DOHH2 (cell line): ENCODE results near the gene SLC27A4.

ENCODE experiments used
- H3F3A ChIP-seq: fragments of 200-600 bp; sonication (generic), shearing (Covaris generic); 2 replicates; pipeline ENCODE4 v1.6.0; 2016; ENCODE audit warnings: antibody characterized with exemption, mild to moderate bottlenecking; ENCODE audit not compliant: control insufficient read depth, insufficient read depth
- H3K27ac ChIP-seq: fragments of 200-600 bp; sonication (generic); 2 replicates; pipeline ENCODE4 v1.5.1; 2014; ENCODE audit warnings: low read depth, mild to moderate bottlenecking, low read length, moderate library complexity
- H3K27me3 ChIP-seq: fragments of 200-600 bp; sonication (generic); 2 replicates; pipeline ENCODE4 v1.6.1; 2014; ENCODE audit warnings: mild to moderate bottlenecking, low read length, mixed read lengths; ENCODE audit not compliant: control insufficient read depth
- H3K36me3 ChIP-seq: fragments of 200-600 bp; sonication (generic); 2 replicates; pipeline ENCODE4 v1.6.1; 2014; ENCODE audit warnings: mild to moderate bottlenecking, low read length, moderate library complexity, mixed read lengths; ENCODE audit not compliant: control insufficient read depth
- H3K4me1 ChIP-seq: fragments of 200-600 bp; sonication (generic); 2 replicates; pipeline ENCODE4 v1.6.1; 2014; ENCODE audit warnings: mild to moderate bottlenecking, low read length, mixed read lengths; ENCODE audit not compliant: control insufficient read depth
- H3K4me2 ChIP-seq: fragments of 200-600 bp; sonication (generic); 2 replicates; pipeline ENCODE4 v1.6.0; 2014; ENCODE audit warnings: mild to moderate bottlenecking, low read length, moderate library complexity
- H3K4me3 ChIP-seq: fragments of 200-600 bp; sonication (generic); 2 replicates; pipeline ENCODE4 v1.5.1; 2014; ENCODE audit warnings: mild to moderate bottlenecking, low read length, mixed read lengths
- H3K79me2 ChIP-seq: fragments of 200-600 bp; sonication (generic); 2 replicates; pipeline ENCODE4 v1.6.1; 2014; ENCODE audit warnings: mild to moderate bottlenecking, low read length, mixed read lengths; ENCODE audit not compliant: control insufficient read depth
- H3K9me2 ChIP-seq: fragments of 200-600 bp; sonication (generic); replicated peaks from 2 replicates; pipeline ENCODE4 v1.6.1; 2014; ENCODE audit warnings: mild to moderate bottlenecking, low read length, mixed read lengths; ENCODE audit not compliant: control insufficient read depth
- H3K9me3 ChIP-seq: fragments of 200-600 bp; sonication (generic); 2 replicates; pipeline ENCODE4 v1.6.1; 2014; ENCODE audit warnings: antibody characterized with exemption, low read length, mixed read lengths; ENCODE audit not compliant: control insufficient read depth, insufficient read depth
- H4K20me1 ChIP-seq: fragments of 200-600 bp; sonication (generic); 2 replicates; pipeline ENCODE4 v1.6.0; 2014; ENCODE audit warnings: low read depth, mild to moderate bottlenecking, antibody characterized with exemption, low read length, moderate library complexity; ENCODE audit not compliant: control insufficient read depth, insufficient read depth
- CTCF ChIP-seq: fragments of 200-600 bp; sonication (generic); IDR thresholded peaks from one replicate; pipeline ENCODE4 v1.5.1; 2014; ENCODE audit warnings: antibody characterized with exemption, mild to moderate bottlenecking, low read depth, low read length; ENCODE audit not compliant: poor library complexity, severe bottlenecking
- EZH2phosphoT487 ChIP-seq: fragments of 200-600 bp; sonication (generic); IDR thresholded peaks from 2 replicates; pipeline ENCODE4 v1.6.1; 2017; ENCODE audit warnings: borderline replicate concordance, mild to moderate bottlenecking, antibody characterized with exemption, low read length, moderate library complexity, mixed read lengths

The SLC27A4 gene

GRCh38 chr9:128324401-128324800 is 15.9 kb upstream of the SLC27A4 start:
- Histone ChIP-seq H3K36me3 (peaks cover 40% of the 10 kb centered on the region), H3K4me2 (peak overlapping the region; percentile 84), H3F3A (no peaks in the 10 kb centered on the region), H3K4me1 (peaks cover 23% of the 10 kb centered on the region), H3K27ac (no peak overlapping the region), H3K9me3 (no peaks in the 10 kb centered on the region), H4K20me1 (no peaks in the 10 kb centered on the region), H3K79me2 (peaks cover 47% of the 10 kb centered on the region), H3K9me2 (no peaks in the 10 kb centered on the region), H3K27me3 (no peaks in the 10 kb centered on the region), H3K4me3 (peak overlapping the region; percentile 93; the same call in 1 of the 2 replicates)
- no peak for TF ChIP-seq CTCF
- no peak for TF ChIP-seq EZH2phosphoT487

- H3K27ac ChIP-seq = no peak overlapping the region
These were observed 14.7 kb upstream of the SLC27A4 start for GRCh38 chr9:128325629-128326028.

GRCh38 chr9:128333451-128333869 is 6.9 kb upstream of the SLC27A4 start:
- no peaks in the 10 kb centered on the region for H3K27me3 ChIP-seq
- no peak for TF ChIP-seq CTCF
- TF ChIP-seq EZH2phosphoT487 = no peak
- no peaks in the 10 kb centered on the region for H3F3A ChIP-seq
- H3K27ac ChIP-seq = no peak overlapping the region
- H3K9me2 ChIP-seq = no peaks in the 10 kb centered on the region
- no peaks in the 10 kb centered on the region for H3K9me3 ChIP-seq
- H4K20me1 ChIP-seq = no peaks in the 10 kb centered on the region
- no peaks in the 10 kb centered on the region for H3K4me1 ChIP-seq
- peaks cover 24% of the 10 kb centered on the region for H3K36me3 ChIP-seq
- H3K79me2 ChIP-seq = no peaks in the 10 kb centered on the region
- no peak overlapping the region for H3K4me3 ChIP-seq
- no peak overlapping the region for H3K4me2 ChIP-seq

More at GRCh38 chr9:128325629-128326028, 14.7 kb upstream of the SLC27A4 start:
- Histone ChIP-seq H3K27me3 (no peaks in the 10 kb centered on the region), H3K4me3 (no peak overlapping the region), H3F3A (no peaks in the 10 kb centered on the region), H3K79me2 (peaks cover 45% of the 10 kb centered on the region), H3K4me2 (no peak overlapping the region), H3K9me2 (no peaks in the 10 kb centered on the region), H3K4me1 (peaks cover 23% of the 10 kb centered on the region), H3K9me3 (no peaks in the 10 kb centered on the region), H3K36me3 (peaks cover 40% of the 10 kb centered on the region), H4K20me1 (no peaks in the 10 kb centered on the region)
- TF ChIP-seq EZH2phosphoT487 = no peak
- no peak for TF ChIP-seq CTCF

GRCh38 chr9:128335161-128335560 is 5.2 kb upstream of the SLC27A4 start:
- Histone ChIP-seq H3K4me3 (no peak overlapping the region), H3K4me1 (peaks cover 5% of the 10 kb centered on the region), H3K36me3 (peaks cover 18% of the 10 kb centered on the region), H3K4me2 (no peak overlapping the region), H3K79me2 (no peaks in the 10 kb centered on the region), H4K20me1 (no peaks in the 10 kb centered on the region), H3F3A (peaks cover 5% of the 10 kb centered on the region; the same call in 1 of the 2 replicates), H3K27ac (no peak overlapping the region), H3K27me3 (no peaks in the 10 kb centered on the region), H3K9me2 (no peaks in the 10 kb centered on the region), H3K9me3 (no peaks in the 10 kb centered on the region)
- TF ChIP-seq EZH2phosphoT487 (no peak), CTCF (no peak)
